ENCODE results near the gene CACNA1B. TPM values are rescaled to one million over a fixed set of nuclear protein-coding genes. Genes with fewer than 3 reads are reported as not detected.

The CACNA1B gene
- total and polyA plus RNA-seq, 2 of the 4 experiments (the other 2 are of a cell fraction), result 0.02 TPM; not detected in 1

DNA sequence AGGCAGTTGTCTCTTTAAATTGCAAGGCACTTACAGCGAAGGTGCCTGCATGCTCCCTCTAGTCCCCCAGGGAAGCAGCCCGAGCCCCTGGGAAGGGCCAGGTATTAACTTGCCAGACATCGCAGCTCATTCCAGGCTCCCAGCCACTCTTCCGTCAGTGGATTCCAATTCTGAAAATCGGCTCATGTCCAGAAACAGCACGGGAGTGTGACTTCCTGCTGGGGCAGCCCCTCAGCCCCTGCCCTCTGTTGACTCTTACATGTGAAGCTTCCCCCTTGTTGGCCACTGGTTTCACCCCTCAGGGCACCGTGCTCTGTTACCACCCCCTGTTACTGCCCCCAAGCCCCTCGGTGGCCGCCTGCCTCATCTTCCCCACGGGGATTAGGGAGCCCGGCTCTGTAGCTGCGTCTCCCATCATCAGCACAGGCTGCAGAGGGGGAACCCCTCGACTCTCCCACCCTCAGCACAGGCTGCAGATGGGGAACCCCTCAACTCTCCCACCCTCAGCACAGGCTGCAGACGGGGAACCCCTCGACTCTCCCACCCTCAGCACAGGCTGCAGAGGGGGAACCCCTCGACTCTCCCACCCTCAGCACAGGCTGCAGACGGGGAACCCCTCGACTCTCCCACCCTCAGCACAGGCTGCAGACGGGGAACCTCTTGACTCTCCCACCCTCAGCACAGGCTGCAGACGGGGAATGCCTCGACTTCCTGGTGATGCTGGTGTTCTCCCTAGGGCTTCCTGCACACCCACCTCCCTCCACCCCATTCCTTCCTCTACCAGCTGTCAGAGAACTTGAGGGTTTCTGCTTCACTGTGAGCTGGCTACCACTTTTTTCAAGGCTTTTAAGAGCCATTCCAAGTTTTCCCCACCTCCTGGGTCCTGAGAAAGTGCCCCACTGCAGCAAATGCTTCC lies 11.1 kb upstream of the CACNA1B start:
- in situ Hi-C loops (cut with MboI; ENCODE audit: low sequenced_read_pairs) (no loop called here), intact Hi-C loops (cut with micrococcal nuclease) (no loop called here), dilution Hi-C loops (cut with HindIII; ENCODE audit: low sequenced_read_pairs, unreplicated experiment) (no loop called here)
- Histone ChIP-seq H4K20me1 (ENCODE audit: insufficient read depth, low read length) (no peaks in the 10 kb centered on the region), H4K91ac (ENCODE audit: insufficient read depth, low read depth, low read length) (no peak overlapping the region), H3K27me3 (ENCODE audit: control insufficient read depth, insufficient read depth, low read length) (no peaks in the 10 kb centered on the region), H3K36me3 (ENCODE audit: control insufficient read depth, insufficient read depth, low read length) (no peaks in the 10 kb centered on the region), H3K23ac (ENCODE audit: low read depth, low read length) (no peak overlapping the region), H3K9me3 (ENCODE audit: control insufficient read depth, insufficient read depth, low read length) (peaks cover 12% of the 10 kb centered on the region), H3K79me1 (ENCODE audit: low read depth in 1 of 2, low read length in 2 of 2) (no peaks in the 10 kb centered on the region), H2AK9ac (replicated peaks; ENCODE audit: low read depth, low read length, poor library complexity) (no peak overlapping the region), H3K4me3 (ENCODE audit: insufficient read depth, low read depth, low read length) (no peak overlapping the region), H2BK120ac (ENCODE audit: low read depth, low read length) (no peak overlapping the region), H3K27ac (ENCODE audit: insufficient read depth, low read length) (no peak overlapping the region), H3K4ac (ENCODE audit: low read depth, low read length) (no peak overlapping the region), H4K8ac (ENCODE audit: low read depth in 2 of 2, low read length in 2 of 2) (no peak overlapping the region), H3K4me2 (ENCODE audit: low read depth, low read length) (no peak overlapping the region), H2AFZ (replicated peaks; ENCODE audit: low read length, poor library complexity) (no peak overlapping the region), H3K56ac (ENCODE audit: extremely low read depth, insufficient read depth, low read length) (no peak overlapping the region), H3K9me1 (ENCODE audit: insufficient read depth, low read length) (no peaks in the 10 kb centered on the region), H2BK20ac (ENCODE audit: low read depth, low read length) (no peak overlapping the region), H3K18ac (ENCODE audit: low read depth, low read length) (no peak overlapping the region), H2AK5ac (ENCODE audit: low read depth, low read length) (no peak overlapping the region), H3K9ac (ENCODE audit: low read depth, low read length) (no peak overlapping the region), H2BK5ac (ENCODE audit: low read depth, low read length, poor library complexity, severe bottlenecking) (no peak overlapping the region), H3K14ac (replicated peaks; ENCODE audit: low read depth, low read length) (no peak overlapping the region), H2BK15ac (ENCODE audit: low read depth, low read length) (no peak overlapping the region), H4K5ac (ENCODE audit: low read depth, low read length) (no peak overlapping the region), H3K4me1 (ENCODE audit: control insufficient read depth, insufficient read depth, low read length) (no peaks in the 10 kb centered on the region)
- POLR2A ChIA-PET (ENCODE audit: unreplicated experiment), result no interaction called here
- no TSS peak for BruUV-seq (replicated peaks)
- 21% methylated on average over 7 of the region's 21 CpGs; no CpG with 5 or more reads in 1 of the 2 experiments for WGBS, 2 experiments (ENCODE audit: extremely low coverage in 2 of 2, insufficient read length in 1 of 2)
- ATAC-seq (ENCODE audit: low read depth) (no peak), DNase-seq (no peak)
- CTCF ChIA-PET, result no interaction called here
- TF ChIP-seq FOS (IDR thresholded peaks at IDR 0.05; ENCODE audit: low read depth, low read length), result no peak
- no peak for TF ChIP-seq SMC3 (IDR thresholded peaks at IDR 0.05; ENCODE audit: low read depth, low read length)
- no peak for TF ChIP-seq CHD1 (IDR thresholded peaks at IDR 0.05; ENCODE audit: low read depth, low read length)
- TF ChIP-seq, protein P1, sequence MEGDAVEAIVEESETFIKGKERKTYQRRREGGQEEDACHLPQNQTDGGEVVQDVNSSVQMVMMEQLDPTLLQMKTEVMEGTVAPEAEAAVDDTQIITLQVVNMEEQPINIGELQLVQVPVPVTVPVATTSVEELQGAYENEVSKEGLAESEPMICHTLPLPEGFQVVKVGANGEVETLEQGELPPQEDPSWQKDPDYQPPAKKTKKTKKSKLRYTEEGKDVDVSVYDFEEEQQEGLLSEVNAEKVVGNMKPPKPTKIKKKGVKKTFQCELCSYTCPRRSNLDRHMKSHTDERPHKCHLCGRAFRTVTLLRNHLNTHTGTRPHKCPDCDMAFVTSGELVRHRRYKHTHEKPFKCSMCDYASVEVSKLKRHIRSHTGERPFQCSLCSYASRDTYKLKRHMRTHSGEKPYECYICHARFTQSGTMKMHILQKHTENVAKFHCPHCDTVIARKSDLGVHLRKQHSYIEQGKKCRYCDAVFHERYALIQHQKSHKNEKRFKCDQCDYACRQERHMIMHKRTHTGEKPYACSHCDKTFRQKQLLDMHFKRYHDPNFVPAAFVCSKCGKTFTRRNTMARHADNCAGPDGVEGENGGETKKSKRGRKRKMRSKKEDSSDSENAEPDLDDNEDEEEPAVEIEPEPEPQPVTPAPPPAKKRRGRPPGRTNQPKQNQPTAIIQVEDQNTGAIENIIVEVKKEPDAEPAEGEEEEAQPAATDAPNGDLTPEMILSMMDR (conservative IDR thresholded peaks at IDR 0.05; ENCODE audit: low read depth, low read length), result no peak
- TF ChIP-seq, protein P2, sequence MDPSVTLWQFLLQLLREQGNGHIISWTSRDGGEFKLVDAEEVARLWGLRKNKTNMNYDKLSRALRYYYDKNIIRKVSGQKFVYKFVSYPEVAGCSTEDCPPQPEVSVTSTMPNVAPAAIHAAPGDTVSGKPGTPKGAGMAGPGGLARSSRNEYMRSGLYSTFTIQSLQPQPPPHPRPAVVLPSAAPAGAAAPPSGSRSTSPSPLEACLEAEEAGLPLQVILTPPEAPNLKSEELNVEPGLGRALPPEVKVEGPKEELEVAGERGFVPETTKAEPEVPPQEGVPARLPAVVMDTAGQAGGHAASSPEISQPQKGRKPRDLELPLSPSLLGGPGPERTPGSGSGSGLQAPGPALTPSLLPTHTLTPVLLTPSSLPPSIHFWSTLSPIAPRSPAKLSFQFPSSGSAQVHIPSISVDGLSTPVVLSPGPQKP (IDR thresholded peaks at IDR 0.05; ENCODE audit: borderline replicate concordance, low read depth, low read length), result no peak
- TF ChIP-seq CEBPB (IDR thresholded peaks at IDR 0.05; ENCODE audit: low read depth, low read length), result no peak
- no peak for TF ChIP-seq RFX5 (IDR thresholded peaks at IDR 0.05; ENCODE audit: low read depth, low read length)
- TF ChIP-seq POLR2A (IDR thresholded peaks at IDR 0.05; ENCODE audit: low read depth, low read length), result no peak
- TF ChIP-seq MXI1 (IDR thresholded peaks at IDR 0.05; ENCODE audit: borderline replicate concordance, low read depth, low read length), result no peak
- no peak for TF ChIP-seq USF2 (IDR thresholded peaks at IDR 0.05; ENCODE audit: low read depth, low read length)
- no peak for TF ChIP-seq RAD21 (IDR thresholded peaks at IDR 0.05; ENCODE audit: low read length)
- no peak for TF ChIP-seq NFE2L2 (IDR thresholded peaks at IDR 0.05; ENCODE audit: low read depth, low read length)
- no peak for TF ChIP-seq MAZ (IDR thresholded peaks at IDR 0.05; ENCODE audit: borderline replicate concordance, low read depth, low read length)
- no peak for TF ChIP-seq BHLHE40 (IDR thresholded peaks at IDR 0.05; ENCODE audit: low read depth, low read length)
- no peak for TF ChIP-seq RCOR1 (IDR thresholded peaks at IDR 0.05; ENCODE audit: insufficient replicate concordance, low read length)

Data from IMR-90 (cell line).